Measurements from ENCODE around the gene FOCAD. TPM values are rescaled to one million over a fixed set of nuclear protein-coding genes. Genes with fewer than 3 reads are reported as not detected.

FOCAD gene
- total RNA-seq, 1 experiment from 2014 or later = 43.3 TPM

DNA sequence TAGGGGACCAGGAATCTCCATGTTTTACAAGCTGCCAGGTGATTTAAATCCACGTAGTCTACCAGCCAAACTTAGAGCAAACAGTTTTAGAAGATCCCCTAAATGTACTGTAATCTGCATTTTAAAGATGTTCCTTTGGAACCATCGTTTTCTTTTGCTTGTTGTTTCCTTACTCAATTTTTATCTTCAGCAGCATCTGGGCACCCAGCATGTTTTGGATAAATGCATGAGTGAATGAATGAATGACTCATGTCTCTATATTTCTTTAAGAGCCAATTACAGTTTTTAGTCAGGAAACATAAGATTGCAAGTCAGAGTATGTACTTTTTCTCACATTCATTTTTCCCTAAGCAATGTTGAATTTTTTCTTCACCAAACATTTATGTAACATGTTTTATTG, 224.4 kb downstream of the FOCAD start:
- Histone ChIP-seq H3K27ac (ENCODE audit: insufficient read length, low read depth, low read length) (no peak overlapping the region), H2BK20ac (ENCODE audit: low read depth, low read length, poor library complexity, severe bottlenecking) (no peak overlapping the region), H3K27me3 (ENCODE audit: insufficient read depth, low read length) (no peaks in the 10 kb centered on the region), H4K5ac (ENCODE audit: insufficient read length, low read depth, low read length) (no peak overlapping the region), H2BK15ac (ENCODE audit: low read depth, low read length) (no peak overlapping the region), H4K8ac (replicated peaks; ENCODE audit: insufficient read length, low read depth, low read length) (no peak overlapping the region), H2BK120ac (ENCODE audit: low read depth, low read length, poor library complexity, severe bottlenecking) (no peak overlapping the region), H3K18ac (ENCODE audit: insufficient read length, low read depth, low read length) (no peak overlapping the region), H3K23me2 (ENCODE audit: insufficient read length, low read depth, low read length, poor library complexity, severe bottlenecking) (no peaks in the 10 kb centered on the region), H3K14ac (ENCODE audit: insufficient read depth, low read length) (no peak overlapping the region), H2AFZ (ENCODE audit: low read length) (no peak overlapping the region), H3K4me2 (ENCODE audit: insufficient read depth, insufficient read length, low read length) (no peak overlapping the region), H3K79me2 (ENCODE audit: insufficient read depth, low read length) (no peaks in the 10 kb centered on the region), H3K56ac (ENCODE audit: insufficient read length, low read depth, low read length) (no peak overlapping the region), H2BK5ac (ENCODE audit: insufficient read length, low read length) (no peak overlapping the region), H3K9ac (ENCODE audit: extremely low read depth, insufficient read length, low read length) (no peak overlapping the region), H2BK12ac (ENCODE audit: insufficient read length, low read depth, low read length) (no peak overlapping the region), H3K23ac (ENCODE audit: insufficient read length, low read depth, low read length) (no peak overlapping the region), H3K79me1 (ENCODE audit: insufficient read depth, low read depth, low read length, poor library complexity, severe bottlenecking) (no peaks in the 10 kb centered on the region), H4K20me1 (ENCODE audit: control insufficient read depth, insufficient read depth, insufficient read length) (no peaks in the 10 kb centered on the region), H3K9me3 (ENCODE audit: control insufficient read depth, low read depth, low read length) (no peaks in the 10 kb centered on the region), H2AK5ac (ENCODE audit: insufficient read length, low read length) (no peak overlapping the region), H4K91ac (ENCODE audit: insufficient read length, low read depth, low read length) (no peak overlapping the region), H3K4me1 (ENCODE audit: insufficient read depth, low read length) (no peaks in the 10 kb centered on the region; the same call in 1 of the 2 replicates), H3K4ac (ENCODE audit: low read depth, low read length) (no peak overlapping the region), H3T11ph (ENCODE audit: low read length) (no peak overlapping the region)
- Mint-ChIP-seq H3K27ac (no peak overlapping the region), H3K36me3 (ENCODE audit: insufficient read depth in 1 of 3, low read depth in 3 of 3) (peaks cover 0 to 3% (median 0%) of the 10 kb centered on the region in 3 experiments; a peak in 3 of 7 replicates), H3K4me3 (no peak overlapping the region), H3K27me3 (ENCODE audit: low read depth) (no peaks in the 10 kb centered on the region), H3K9me3 (no peaks in the 10 kb centered on the region), H3K4me1 (peaks cover 6 to 8% of the 10 kb centered on the region in 2 experiments)
- DNase-seq = no peak
- WGBS (ENCODE audit: extremely low coverage, insufficient read length, low lambda C conversion rate) = no CpG with 5 or more reads among the region's 2 CpGs
- TF ChIP-seq, protein P1, sequence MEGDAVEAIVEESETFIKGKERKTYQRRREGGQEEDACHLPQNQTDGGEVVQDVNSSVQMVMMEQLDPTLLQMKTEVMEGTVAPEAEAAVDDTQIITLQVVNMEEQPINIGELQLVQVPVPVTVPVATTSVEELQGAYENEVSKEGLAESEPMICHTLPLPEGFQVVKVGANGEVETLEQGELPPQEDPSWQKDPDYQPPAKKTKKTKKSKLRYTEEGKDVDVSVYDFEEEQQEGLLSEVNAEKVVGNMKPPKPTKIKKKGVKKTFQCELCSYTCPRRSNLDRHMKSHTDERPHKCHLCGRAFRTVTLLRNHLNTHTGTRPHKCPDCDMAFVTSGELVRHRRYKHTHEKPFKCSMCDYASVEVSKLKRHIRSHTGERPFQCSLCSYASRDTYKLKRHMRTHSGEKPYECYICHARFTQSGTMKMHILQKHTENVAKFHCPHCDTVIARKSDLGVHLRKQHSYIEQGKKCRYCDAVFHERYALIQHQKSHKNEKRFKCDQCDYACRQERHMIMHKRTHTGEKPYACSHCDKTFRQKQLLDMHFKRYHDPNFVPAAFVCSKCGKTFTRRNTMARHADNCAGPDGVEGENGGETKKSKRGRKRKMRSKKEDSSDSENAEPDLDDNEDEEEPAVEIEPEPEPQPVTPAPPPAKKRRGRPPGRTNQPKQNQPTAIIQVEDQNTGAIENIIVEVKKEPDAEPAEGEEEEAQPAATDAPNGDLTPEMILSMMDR (conservative IDR thresholded peaks at IDR 0.05) = no peak
